OCI-LY1 (cell line): Measurements from ENCODE around the gene CCR5AS.

Source experiments
- EZH2 ChIP-seq: fragments of 200-600 bp; sonication (generic), shearing (Covaris generic); IDR thresholded peaks from 2 replicates; pipeline ENCODE4 v1.8.0; 2017; ENCODE audit warnings: borderline replicate concordance, mixed run types, mild to moderate bottlenecking, antibody characterized with exemption, low read length, moderate library complexity, mixed read lengths
- TF ChIP-seq, protein P1 (sequence below): fragments of 200-600 bp; sonication (generic), shearing (Covaris generic); IDR thresholded peaks from 2 replicates; pipeline ENCODE4 v1.5.1; 2017; ENCODE audit warnings: mild to moderate bottlenecking, antibody characterized with exemption, low read length, moderate library complexity, mixed read lengths

DNA sequence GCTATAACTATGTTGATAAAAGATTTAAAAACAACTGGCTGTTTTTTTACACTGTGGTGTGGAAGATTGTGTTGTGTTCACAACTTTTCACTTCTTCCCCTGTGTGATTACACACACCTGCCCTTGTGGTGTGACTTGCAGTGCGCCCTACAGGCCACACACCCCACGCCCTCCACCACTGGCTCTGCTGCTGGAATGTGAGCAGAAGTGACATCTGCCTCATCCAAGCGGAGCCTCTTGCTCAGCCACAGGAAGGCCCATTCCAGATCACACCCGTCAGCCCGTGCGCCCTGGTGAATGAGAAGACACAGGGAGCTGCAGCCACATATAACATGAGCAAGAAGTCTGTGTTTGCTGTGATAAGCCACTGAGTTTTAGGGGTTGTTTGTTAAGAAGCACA is 46.0 kb downstream of the CCR5AS start:
- TF ChIP-seq, protein P1, sequence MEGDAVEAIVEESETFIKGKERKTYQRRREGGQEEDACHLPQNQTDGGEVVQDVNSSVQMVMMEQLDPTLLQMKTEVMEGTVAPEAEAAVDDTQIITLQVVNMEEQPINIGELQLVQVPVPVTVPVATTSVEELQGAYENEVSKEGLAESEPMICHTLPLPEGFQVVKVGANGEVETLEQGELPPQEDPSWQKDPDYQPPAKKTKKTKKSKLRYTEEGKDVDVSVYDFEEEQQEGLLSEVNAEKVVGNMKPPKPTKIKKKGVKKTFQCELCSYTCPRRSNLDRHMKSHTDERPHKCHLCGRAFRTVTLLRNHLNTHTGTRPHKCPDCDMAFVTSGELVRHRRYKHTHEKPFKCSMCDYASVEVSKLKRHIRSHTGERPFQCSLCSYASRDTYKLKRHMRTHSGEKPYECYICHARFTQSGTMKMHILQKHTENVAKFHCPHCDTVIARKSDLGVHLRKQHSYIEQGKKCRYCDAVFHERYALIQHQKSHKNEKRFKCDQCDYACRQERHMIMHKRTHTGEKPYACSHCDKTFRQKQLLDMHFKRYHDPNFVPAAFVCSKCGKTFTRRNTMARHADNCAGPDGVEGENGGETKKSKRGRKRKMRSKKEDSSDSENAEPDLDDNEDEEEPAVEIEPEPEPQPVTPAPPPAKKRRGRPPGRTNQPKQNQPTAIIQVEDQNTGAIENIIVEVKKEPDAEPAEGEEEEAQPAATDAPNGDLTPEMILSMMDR: no peak
- TF ChIP-seq EZH2: no peak
